MM.1S (cell line): ENCODE results near the gene CCNK.

ENCODE experiments used
- DNase-seq: peaks from one replicate; pipeline ENCODE4 v3.0.0-alpha.2; 2015
- H2AFZ ChIP-seq: fragments of 300-600 bp; sonication (generic); 2 replicates; pipeline ENCODE4 v1.6.0; 2016; ENCODE audit warnings: antibody characterized with exemption, low read length
- H3F3A ChIP-seq: fragments of 300-600 bp; sonication (generic); 2 replicates; pipeline ENCODE4 v1.6.1; 2016; ENCODE audit warnings: mild to moderate bottlenecking, antibody characterized with exemption, low read length, moderate library complexity, mixed read lengths; ENCODE audit not compliant: insufficient read depth
- H3K27ac ChIP-seq: fragments of 300-600 bp; sonication (generic); 2 replicates; pipeline ENCODE4 v1.5.1; 2016; ENCODE audit warnings: mild to moderate bottlenecking, low read length
- H3K27me3 ChIP-seq: fragments of 300-600 bp; sonication (generic); replicated peaks from 2 replicates; pipeline ENCODE4 v1.6.0; 2016; ENCODE audit warnings: low read length; ENCODE audit not compliant: insufficient read depth
- H3K36me3 ChIP-seq: fragments of 300-600 bp; sonication (generic); replicated peaks from 2 replicates; pipeline ENCODE4 v1.6.1; 2016; ENCODE audit warnings: mild to moderate bottlenecking, low read length, mixed read lengths; ENCODE audit not compliant: insufficient read depth
- H3K4me1 ChIP-seq: fragments of 300-600 bp; sonication (generic); 2 replicates; pipeline ENCODE4 v1.6.1; 2016; ENCODE audit warnings: low read length, mixed read lengths
- H3K4me2 ChIP-seq: fragments of 300-600 bp; sonication (generic); 2 replicates; pipeline ENCODE4 v1.6.0; 2016; ENCODE audit warnings: low read depth, low read length
- H3K4me3 ChIP-seq: fragments of 300-600 bp; sonication (generic); 2 replicates; pipeline ENCODE4 v1.5.1; 2016; ENCODE audit warnings: low read length, mixed read lengths
- H3K79me2 ChIP-seq: fragments of 300-600 bp; sonication (generic); 2 replicates; pipeline ENCODE4 v1.6.1; 2016; ENCODE audit warnings: mixed run types, low read length, mixed read lengths
- H3K9ac ChIP-seq: fragments of 300-600 bp; sonication (generic); 2 replicates; pipeline ENCODE4 v1.6.1; 2016; ENCODE audit warnings: low read length, mixed read lengths
- H3K9me2 ChIP-seq: fragments of 300-600 bp; sonication (generic); replicated peaks from 2 replicates; pipeline ENCODE4 v1.6.1; 2016; ENCODE audit warnings: mild to moderate bottlenecking, low read length, mixed read lengths; ENCODE audit not compliant: insufficient read depth
- H3K9me3 ChIP-seq: fragments of 300-600 bp; sonication (generic); replicated peaks from 2 replicates; pipeline ENCODE4 v1.6.1; 2016; ENCODE audit warnings: mild to moderate bottlenecking, low read length, mixed read lengths; ENCODE audit not compliant: insufficient read depth
- H4K20me1 ChIP-seq: fragments of 300-600 bp; sonication (generic); 2 replicates; pipeline ENCODE4 v1.6.1; 2016; ENCODE audit warnings: mild to moderate bottlenecking, low read length, moderate library complexity, mixed read lengths; ENCODE audit not compliant: insufficient read depth
- EZH2 ChIP-seq: fragments of 300-600 bp; sonication (generic); optimal IDR thresholded peaks from 2 replicates; pipeline ENCODE3; 2017; ENCODE audit warnings: low read depth, mild to moderate bottlenecking, antibody characterized with exemption, low read length, mixed read lengths
- EZH2phosphoT487 ChIP-seq: fragments of 300-600 bp; sonication (generic); IDR thresholded peaks from 2 replicates; pipeline ENCODE4 v1.6.1; 2018; ENCODE audit warnings: antibody characterized with exemption, low read length
- TF ChIP-seq, protein P1 (sequence below): fragments of 300-600 bp; sonication (generic); IDR thresholded peaks from 2 replicates; pipeline ENCODE4 v1.5.1; 2016; ENCODE audit warnings: antibody characterized with exemption, low read length, mixed read lengths

CCNK gene

DNA sequence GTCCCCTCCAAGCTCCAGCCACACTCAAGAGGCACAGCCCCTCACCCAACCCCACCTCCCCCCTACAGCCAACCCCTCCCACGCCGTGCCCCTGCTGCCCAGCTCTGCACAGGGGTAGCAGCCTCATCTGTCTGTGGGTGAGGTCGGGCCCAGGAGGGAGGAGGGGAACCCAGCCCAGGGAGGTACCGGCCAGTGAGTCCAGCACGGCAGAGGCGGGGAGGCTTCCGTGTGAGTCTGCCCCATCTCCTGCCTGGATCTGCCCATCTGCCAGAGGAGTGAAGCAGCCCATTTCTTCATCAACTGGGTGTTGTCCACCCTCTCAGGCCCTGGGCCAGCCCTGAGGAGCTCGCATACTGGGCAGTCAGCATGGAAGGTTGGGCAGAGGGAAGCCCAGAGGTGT lies 54.2 kb downstream of the CCNK start:
- Histone ChIP-seq H3K79me2 (no peaks in the 10 kb centered on the region), H3K36me3 (no peaks in the 10 kb centered on the region), H3K9ac (no peak overlapping the region), H3K4me3 (no peak overlapping the region), H4K20me1 (no peaks in the 10 kb centered on the region), H3K9me3 (no peaks in the 10 kb centered on the region), H3K4me2 (no peak overlapping the region), H2AFZ (no peak overlapping the region), H3K9me2 (no peaks in the 10 kb centered on the region), H3K27me3 (no peaks in the 10 kb centered on the region), H3K27ac (no peak overlapping the region), H3K4me1 (no peaks in the 10 kb centered on the region), H3F3A (no peaks in the 10 kb centered on the region)
- DNase-seq, result no peak
- TF ChIP-seq EZH2phosphoT487, result no peak
- TF ChIP-seq, protein P1, sequence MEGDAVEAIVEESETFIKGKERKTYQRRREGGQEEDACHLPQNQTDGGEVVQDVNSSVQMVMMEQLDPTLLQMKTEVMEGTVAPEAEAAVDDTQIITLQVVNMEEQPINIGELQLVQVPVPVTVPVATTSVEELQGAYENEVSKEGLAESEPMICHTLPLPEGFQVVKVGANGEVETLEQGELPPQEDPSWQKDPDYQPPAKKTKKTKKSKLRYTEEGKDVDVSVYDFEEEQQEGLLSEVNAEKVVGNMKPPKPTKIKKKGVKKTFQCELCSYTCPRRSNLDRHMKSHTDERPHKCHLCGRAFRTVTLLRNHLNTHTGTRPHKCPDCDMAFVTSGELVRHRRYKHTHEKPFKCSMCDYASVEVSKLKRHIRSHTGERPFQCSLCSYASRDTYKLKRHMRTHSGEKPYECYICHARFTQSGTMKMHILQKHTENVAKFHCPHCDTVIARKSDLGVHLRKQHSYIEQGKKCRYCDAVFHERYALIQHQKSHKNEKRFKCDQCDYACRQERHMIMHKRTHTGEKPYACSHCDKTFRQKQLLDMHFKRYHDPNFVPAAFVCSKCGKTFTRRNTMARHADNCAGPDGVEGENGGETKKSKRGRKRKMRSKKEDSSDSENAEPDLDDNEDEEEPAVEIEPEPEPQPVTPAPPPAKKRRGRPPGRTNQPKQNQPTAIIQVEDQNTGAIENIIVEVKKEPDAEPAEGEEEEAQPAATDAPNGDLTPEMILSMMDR, result no peak

DNA sequence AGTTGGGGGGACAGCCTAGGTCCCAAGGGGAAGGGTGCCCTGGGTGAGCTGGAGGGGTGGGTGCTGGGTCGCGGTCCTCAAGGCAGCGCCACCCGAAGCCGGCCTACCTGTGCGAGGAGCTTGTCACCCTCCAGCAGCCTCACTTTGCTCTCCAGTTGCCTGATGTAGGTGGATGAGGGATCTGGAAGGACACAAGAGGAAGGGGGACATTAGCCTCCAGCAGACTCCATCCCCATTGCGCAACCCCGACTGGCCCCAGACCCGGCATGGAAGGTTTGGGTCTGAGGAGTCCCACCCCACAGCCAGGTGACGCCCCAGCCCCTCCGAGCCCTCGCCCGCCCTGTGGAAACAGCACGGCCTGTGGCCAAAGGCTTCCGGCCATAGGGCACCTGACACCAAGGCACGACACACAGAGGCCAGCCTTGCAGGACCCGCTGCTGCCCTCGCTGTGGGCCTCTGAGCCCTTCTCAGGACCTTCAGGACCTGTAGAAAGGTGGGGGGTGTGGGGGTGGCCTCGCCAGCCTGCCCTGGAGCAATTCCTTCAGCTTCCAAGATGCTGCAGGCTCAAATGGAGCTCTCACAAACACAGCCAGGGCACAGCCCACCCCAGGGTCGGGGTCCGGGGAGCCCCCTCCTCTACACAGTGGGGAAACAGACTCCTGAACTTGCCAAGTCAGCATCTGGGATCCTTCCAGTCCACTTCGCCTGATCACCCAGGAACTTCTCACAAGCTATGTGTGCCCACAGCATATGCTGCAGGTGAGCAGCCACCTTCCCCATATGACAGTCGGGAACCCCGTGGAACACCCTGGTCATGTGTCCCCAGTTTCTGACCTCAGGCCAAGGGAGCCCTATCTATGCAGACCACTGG lies 54.9 kb downstream of the CCNK start:
- Histone ChIP-seq H3K36me3 (no peaks in the 10 kb centered on the region), H3K9ac (no peak overlapping the region), H3K4me2 (no peak overlapping the region), H3K79me2 (no peaks in the 10 kb centered on the region), H3F3A (no peaks in the 10 kb centered on the region), H3K27ac (no peak overlapping the region), H4K20me1 (no peaks in the 10 kb centered on the region), H3K4me3 (no peak overlapping the region), H2AFZ (no peak overlapping the region), H3K4me1 (no peaks in the 10 kb centered on the region), H3K9me3 (no peaks in the 10 kb centered on the region), H3K9me2 (no peaks in the 10 kb centered on the region), H3K27me3 (no peaks in the 10 kb centered on the region)
- no peak for DNase-seq
- no peak for TF ChIP-seq EZH2phosphoT487
- no peak for TF ChIP-seq EZH2
- TF ChIP-seq, protein P1, result no peak

DNA sequence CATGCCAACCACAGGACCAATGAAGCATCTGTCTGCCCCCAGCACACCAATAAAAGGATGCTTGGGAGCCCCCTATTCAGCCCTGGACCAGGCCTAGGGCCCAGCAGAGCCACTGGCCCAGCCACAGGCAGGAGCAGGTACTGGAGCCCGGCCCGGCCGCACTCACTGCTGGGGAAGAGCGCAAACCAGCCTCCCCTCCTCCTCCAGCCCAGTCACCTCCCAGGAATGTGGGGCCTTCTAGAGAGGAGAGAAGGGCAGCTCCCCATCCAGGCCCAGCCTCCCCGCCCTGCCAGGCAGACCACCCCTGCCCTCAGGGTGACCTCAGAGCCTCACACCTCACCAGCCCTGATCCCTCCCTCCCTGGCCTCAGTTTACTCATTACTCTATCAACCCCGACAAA lies 56.2 kb downstream of the CCNK start:
- no peak overlapping the region for H3K27ac ChIP-seq
- no peaks in the 10 kb centered on the region for H4K20me1 ChIP-seq
- no peaks in the 10 kb centered on the region for H3F3A ChIP-seq
- H3K27me3 ChIP-seq, result no peaks in the 10 kb centered on the region
- no peaks in the 10 kb centered on the region for H3K9me3 ChIP-seq
- no peaks in the 10 kb centered on the region for H3K9me2 ChIP-seq
- no peaks in the 10 kb centered on the region for H3K36me3 ChIP-seq
- TF ChIP-seq EZH2phosphoT487 (no peak), EZH2 (no peak)
- TF ChIP-seq, protein P1, result no peak
- no peak for DNase-seq
- H3K4me2 ChIP-seq, result no peak overlapping the region
- no peak overlapping the region for H2AFZ ChIP-seq
- no peaks in the 10 kb centered on the region for H3K4me1 ChIP-seq
- H3K4me3 ChIP-seq, result no peak overlapping the region
- H3K9ac ChIP-seq, result no peak overlapping the region
- H3K79me2 ChIP-seq, result no peaks in the 10 kb centered on the region
